Endothelial cell of umbilical vein (primary cell): ENCODE measurements around the gene CERS6. TPM values are rescaled to one million over a fixed set of nuclear protein-coding genes. Genes with fewer than 3 reads are reported as not detected.

Experiments used
- BruUV-seq: library from RNA; stranded (reverse); fragments of 400-500 nt; replicated peaks from 2 replicates; lab custom pipeline; 2021; lab: Mats Ljungman, UMichigan
- CTCF ChIA-PET: fragments of 300-600, 350-600 bp; sonication (Branson Sonifier 250); formaldehyde crosslinking; loops from one replicate; lab custom pipeline; 2021; ENCODE audit warnings: antibody characterized with exemption, inconsistent platforms; lab: Charles Lee
- POLR2A ChIA-PET: fragments of 300-600, 350-600 bp; sonication (Branson Sonifier 250); formaldehyde crosslinking; loops from one replicate; lab custom pipeline; 2021; ENCODE audit warnings: antibody characterized with exemption, inconsistent platforms; lab: Charles Lee
- DNase-seq: peaks from one replicate; pipeline ENCODE4 v3.0.0-alpha.2; 2011; ENCODE audit warnings: low read depth, low spot score
- FAIRE-seq: peaks from 2 replicates; lab custom pipeline; 2011; peaks lifted over from hg19 to GRCh38; lab: Jason Lieb, UNC
- H2AFZ ChIP-seq: 2 replicates; pipeline ENCODE4 v1.6.0; 2012; ENCODE audit warnings: low read depth, low read length, control low read depth, inconsistent platforms
- H3K27ac ChIP-seq: 2 replicates; pipeline ENCODE4 v1.5.1; 2011; ENCODE audit warnings: low read depth, mild to moderate bottlenecking, control low read depth, low read length, moderate library complexity; ENCODE audit not compliant: insufficient read depth
- H3K27me3 ChIP-seq, 2 experiments: 2 replicates each; pipeline versions ENCODE4 v1.6.0 to v1.6.1; 2011; ENCODE audit warnings: low read length in 2 of 2, mixed read lengths in 1 of 2; ENCODE audit not compliant: control insufficient read depth in 2 of 2, insufficient read depth in 2 of 2
- H3K36me3 ChIP-seq, 2 experiments: 2 replicates in 1 of 2; 3 replicates in 1 of 2; pipeline ENCODE4 v1.5.1; 2011; ENCODE audit warnings: low read length in 2 of 2, mild to moderate bottlenecking in 1 of 2, moderate library complexity in 1 of 2; ENCODE audit not compliant: control insufficient read depth in 2 of 2, insufficient read depth in 2 of 2; ENCODE audit errors: extremely low read depth in 1 of 2
- H3K4me1 ChIP-seq: 3 replicates; pipeline ENCODE4 v1.5.1; 2011; ENCODE audit warnings: mild to moderate bottlenecking, low read length; ENCODE audit not compliant: control insufficient read depth, insufficient read depth; ENCODE audit errors: extremely low read depth
- H3K4me2 ChIP-seq: 2 replicates; pipeline ENCODE4 v1.6.1; 2011; ENCODE audit warnings: low read length, control low read depth, mixed read lengths; ENCODE audit not compliant: insufficient read depth
- H3K4me3 ChIP-seq, 3 experiments: fragments of 200-600 bp in 1 of 3; sonication (generic), shearing (Covaris generic) in 1 of 3; replicated peaks in 1 of 3; 2 replicates each; pipeline ENCODE4 v1.5.1; 2011 to 2016; ENCODE audit warnings: control low read depth in 3 of 3, low read length in 3 of 3, mild to moderate bottlenecking in 2 of 3, inconsistent platforms in 1 of 3, low read depth in 1 of 3, moderate library complexity in 1 of 3; ENCODE audit not compliant: insufficient read depth in 1 of 3
- H3K79me2 ChIP-seq: 2 replicates; pipeline ENCODE4 v1.6.0; 2012; ENCODE audit warnings: low read length, inconsistent platforms; ENCODE audit not compliant: control insufficient read depth, insufficient read depth
- H3K9ac ChIP-seq: replicated peaks from 2 replicates; pipeline ENCODE3; 2011; ENCODE audit warnings: low read length, control low read depth; ENCODE audit not compliant: insufficient read depth; ENCODE audit errors: extremely low read depth
- H3K9me1 ChIP-seq: replicated peaks from 3 replicates; pipeline ENCODE4 v1.6.0; 2011; ENCODE audit warnings: mild to moderate bottlenecking, low read length; ENCODE audit not compliant: control insufficient read depth, insufficient read depth; ENCODE audit errors: extremely low read depth
- H3K9me3 ChIP-seq: replicated peaks from 2 replicates; pipeline ENCODE4 v1.5.1; 2012; ENCODE audit warnings: low read length, inconsistent platforms; ENCODE audit not compliant: control insufficient read depth, insufficient read depth
- H4K20me1 ChIP-seq: replicated peaks from 2 replicates; pipeline ENCODE3; 2011; ENCODE audit warnings: mild to moderate bottlenecking, low read length; ENCODE audit not compliant: control insufficient read depth, insufficient read depth; ENCODE audit errors: extremely low read depth
- EZH2 ChIP-seq: IDR thresholded peaks from 2 replicates; pipeline ENCODE4 v1.6.1; 2012; ENCODE audit warnings: borderline replicate concordance, low read depth, mild to moderate bottlenecking, moderate library complexity, low read length, inconsistent platforms; ENCODE audit not compliant: severe bottlenecking
- FOS ChIP-seq: IDR thresholded peaks from 2 replicates; pipeline ENCODE4 v1.6.1; 2011; ENCODE audit warnings: mild to moderate bottlenecking, low read length, moderate library complexity, borderline replicate concordance; ENCODE audit not compliant: insufficient read depth
- GATA2 ChIP-seq: IDR thresholded peaks from 2 replicates; pipeline ENCODE4 v1.7.0; 2011; ENCODE audit warnings: low read depth, mild to moderate bottlenecking, moderate library complexity, mixed read lengths, low read length; ENCODE audit not compliant: insufficient read length, insufficient read depth
- JUN ChIP-seq: IDR thresholded peaks from 2 replicates; pipeline ENCODE4 v1.6.1; 2011; ENCODE audit warnings: borderline replicate concordance, low read depth; ENCODE audit not compliant: insufficient read length, insufficient read depth
- MYC ChIP-seq: IDR thresholded peaks from one replicate; pipeline ENCODE4 v1.6.1; 2011; ENCODE audit warnings: mild to moderate bottlenecking, low read depth, low read length
- POLR2A ChIP-seq: IDR thresholded peaks from 2 replicates; pipeline ENCODE4 v1.6.1; 2012; ENCODE audit warnings: low read depth, mild to moderate bottlenecking, control low read depth, low read length
- POLR2AphosphoS5 ChIP-seq: IDR thresholded peaks from 2 replicates; pipeline ENCODE4 v1.6.1; 2012; ENCODE audit warnings: low read depth, mild to moderate bottlenecking, control low read depth, low read length, moderate library complexity; ENCODE audit not compliant: insufficient read depth
- dilution Hi-C: fragments of 300-500 bp; cut with MboI; formaldehyde crosslinking; loops from one replicate; pipeline ENCODE4 v1.15.0; 2019; ENCODE audit warnings: low sequenced_read_pairs; ENCODE audit not compliant: extremely low pct_ligation_motif_present
- intact Hi-C: fragments of 100-400 bp; cut with micrococcal nuclease; formaldehyde crosslinking; loops from one replicate; pipeline ENCODE4 v1.10.0; 2022
- polyA plus RNA-seq, 4 experiments: library from polyadenylated mRNA; depleted of rRNA in 3 of 4; stranded (reverse) in 3 of 4; unstranded in 1 of 4; fragments of >200 nt; gene quantifications; 2 replicates each; pipeline versions ENCODE4 v1.2.1 to v1.2.3, GENCODE V29; 2011 to 2012; ENCODE audit warnings: missing spikeins in 1 of 4
- total RNA-seq: library from RNA; stranded (reverse); gene quantifications from 2 replicates; pipeline ENCODE4 v1.2.3, GENCODE V29; 2021
- TF ChIP-seq, protein P1 (sequence below): IDR thresholded peaks from 2 replicates; pipeline ENCODE4 v1.6.1; 2011; ENCODE audit not compliant: insufficient read depth, insufficient read length
- TF ChIP-seq, protein P2 (sequence below), 2 donors: IDR thresholded peaks; 1 replicate in 1 of 2; 2 replicates in 1 of 2; pipeline ENCODE4 v1.5.1; 2011; ENCODE audit warnings: low read length in 2 of 2, mild to moderate bottlenecking in 2 of 2, moderate library complexity in 2 of 2, control low read depth in 1 of 2, inconsistent platforms in 1 of 2, low read depth in 1 of 2; ENCODE audit not compliant: insufficient read depth in 1 of 2; ENCODE audit errors: extremely low read depth in 1 of 2

The CERS6 gene
- total and polyA plus RNA-seq, 2 donors (not counting 3 experiments of a cell fraction or from before 2014, with no cell fraction given) = 2.7 to 11.7 TPM

DNA sequence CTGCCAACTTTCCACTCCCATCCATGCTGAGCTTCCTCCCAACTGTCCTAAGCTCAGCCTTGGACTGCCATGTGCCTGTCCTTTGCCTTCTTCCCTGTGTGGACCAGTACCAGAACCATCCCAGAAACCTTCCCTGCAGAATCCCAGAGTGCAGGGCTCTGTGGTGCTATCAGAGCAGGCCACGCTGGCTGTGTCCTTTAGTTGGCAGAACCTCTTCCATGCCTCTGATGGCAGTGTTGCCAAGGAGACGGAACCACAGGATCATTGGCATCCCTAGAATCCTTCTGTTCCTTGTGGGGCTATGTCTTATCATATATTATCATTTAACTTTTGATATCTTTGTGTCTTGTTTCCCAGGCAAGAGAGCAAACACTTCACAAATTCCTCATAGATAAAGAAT lies 273.4 kb downstream of the CERS6 start:
- Histone ChIP-seq H3K9ac (no peak overlapping the region), H3K4me2 (no peak overlapping the region), H3K4me1 (no peaks in the 10 kb centered on the region), H2AFZ (no peak overlapping the region), H3K9me3 (no peaks in the 10 kb centered on the region), H3K27ac (no peak overlapping the region), H3K4me3 (no peak overlapping the region), H3K9me1 (no peaks in the 10 kb centered on the region), H3K27me3 (no peaks in the 10 kb centered on the region), H3K36me3 (no peaks in the 10 kb centered on the region), H4K20me1 (no peaks in the 10 kb centered on the region), H3K79me2 (no peaks in the 10 kb centered on the region)
- dilution Hi-C loops (no loop called here), intact Hi-C loops (loop anchor here (1.0 kb wide), 1 partner anchor 12 kb away; no protein-coding TSS in a partner anchor)
- no peak for FAIRE-seq
- no TSS peak for BruUV-seq
- ChIA-PET CTCF (no interaction called here), POLR2A (no interaction called here)
- DNase-seq = no peak
- TF ChIP-seq POLR2AphosphoS5 = no peak
- TF ChIP-seq, protein P1, sequence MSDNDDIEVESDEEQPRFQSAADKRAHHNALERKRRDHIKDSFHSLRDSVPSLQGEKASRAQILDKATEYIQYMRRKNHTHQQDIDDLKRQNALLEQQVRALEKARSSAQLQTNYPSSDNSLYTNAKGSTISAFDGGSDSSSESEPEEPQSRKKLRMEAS = no peak
- no peak for TF ChIP-seq MYC
- TF ChIP-seq, protein P2, sequence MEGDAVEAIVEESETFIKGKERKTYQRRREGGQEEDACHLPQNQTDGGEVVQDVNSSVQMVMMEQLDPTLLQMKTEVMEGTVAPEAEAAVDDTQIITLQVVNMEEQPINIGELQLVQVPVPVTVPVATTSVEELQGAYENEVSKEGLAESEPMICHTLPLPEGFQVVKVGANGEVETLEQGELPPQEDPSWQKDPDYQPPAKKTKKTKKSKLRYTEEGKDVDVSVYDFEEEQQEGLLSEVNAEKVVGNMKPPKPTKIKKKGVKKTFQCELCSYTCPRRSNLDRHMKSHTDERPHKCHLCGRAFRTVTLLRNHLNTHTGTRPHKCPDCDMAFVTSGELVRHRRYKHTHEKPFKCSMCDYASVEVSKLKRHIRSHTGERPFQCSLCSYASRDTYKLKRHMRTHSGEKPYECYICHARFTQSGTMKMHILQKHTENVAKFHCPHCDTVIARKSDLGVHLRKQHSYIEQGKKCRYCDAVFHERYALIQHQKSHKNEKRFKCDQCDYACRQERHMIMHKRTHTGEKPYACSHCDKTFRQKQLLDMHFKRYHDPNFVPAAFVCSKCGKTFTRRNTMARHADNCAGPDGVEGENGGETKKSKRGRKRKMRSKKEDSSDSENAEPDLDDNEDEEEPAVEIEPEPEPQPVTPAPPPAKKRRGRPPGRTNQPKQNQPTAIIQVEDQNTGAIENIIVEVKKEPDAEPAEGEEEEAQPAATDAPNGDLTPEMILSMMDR (IDR thresholded peaks at IDR 0.05; ENCODE audit: extremely low read depth in 1 of 2, insufficient read depth in 1 of 2, low read depth in 1 of 2, low read length in 2 of 2) = no peak
- TF ChIP-seq FOS = no peak
- TF ChIP-seq JUN = no peak
- no peak for TF ChIP-seq GATA2
- TF ChIP-seq POLR2A = no peak
- no peak for TF ChIP-seq EZH2
